HG03045 (cell line): ENCODE data around the gene SFR1.

Source experiments
- ATAC-seq: cut with Tn5 transposase; IDR thresholded peaks from one replicate; pipeline ENCODE4 v1.9.1; 2021; ENCODE audit warnings: mild to moderate bottlenecking, moderate library complexity; ENCODE audit not compliant: unreplicated experiment

SFR1 gene, protein sequence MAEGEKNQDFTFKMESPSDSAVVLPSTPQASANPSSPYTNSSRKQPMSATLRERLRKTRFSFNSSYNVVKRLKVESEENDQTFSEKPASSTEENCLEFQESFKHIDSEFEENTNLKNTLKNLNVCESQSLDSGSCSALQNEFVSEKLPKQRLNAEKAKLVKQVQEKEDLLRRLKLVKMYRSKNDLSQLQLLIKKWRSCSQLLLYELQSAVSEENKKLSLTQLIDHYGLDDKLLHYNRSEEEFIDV

DNA sequence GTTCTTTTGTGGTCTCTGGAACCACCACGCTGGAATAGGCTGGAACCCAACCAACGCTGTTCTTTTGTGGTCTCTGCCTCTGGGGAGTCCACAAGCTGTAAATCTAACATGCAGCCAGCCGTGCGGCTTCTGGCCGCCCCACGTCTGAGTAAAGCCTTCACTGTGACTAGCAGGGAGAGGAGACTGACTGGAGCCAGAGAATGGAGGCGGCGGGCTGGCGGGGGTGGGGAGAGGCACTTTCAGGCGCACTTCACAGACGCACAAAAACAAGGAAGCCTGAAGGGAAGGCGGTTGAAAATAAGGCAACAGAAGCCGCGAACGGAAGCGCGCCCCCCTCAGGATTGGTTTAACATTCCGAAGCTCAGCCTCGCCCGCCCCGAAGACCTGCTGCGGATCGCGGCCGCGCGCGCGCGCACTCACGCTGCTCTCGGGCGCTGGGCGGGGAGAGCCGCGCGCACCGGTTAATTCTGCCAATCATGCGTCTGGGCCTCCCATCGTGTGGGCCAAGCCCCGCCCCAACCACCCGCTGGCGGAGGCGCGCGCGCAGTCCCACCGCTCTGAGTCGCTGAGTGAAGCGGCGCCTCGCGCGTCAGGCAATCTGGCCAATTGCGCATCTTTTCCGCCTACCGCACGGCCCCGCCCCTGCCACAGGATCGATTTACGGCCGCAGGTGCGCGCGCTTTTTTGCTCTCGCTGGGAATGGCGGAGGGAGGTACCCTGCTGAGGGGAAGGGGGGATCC is at the start of gene SFR1:
Gene SFR1, plus strand, starts transcription at position 687 of the 740 bp plus-strand sequence. Its CDS starts 13 bp downstream, at position 700.
- ATAC-seq: peak; percentile 92

DNA sequence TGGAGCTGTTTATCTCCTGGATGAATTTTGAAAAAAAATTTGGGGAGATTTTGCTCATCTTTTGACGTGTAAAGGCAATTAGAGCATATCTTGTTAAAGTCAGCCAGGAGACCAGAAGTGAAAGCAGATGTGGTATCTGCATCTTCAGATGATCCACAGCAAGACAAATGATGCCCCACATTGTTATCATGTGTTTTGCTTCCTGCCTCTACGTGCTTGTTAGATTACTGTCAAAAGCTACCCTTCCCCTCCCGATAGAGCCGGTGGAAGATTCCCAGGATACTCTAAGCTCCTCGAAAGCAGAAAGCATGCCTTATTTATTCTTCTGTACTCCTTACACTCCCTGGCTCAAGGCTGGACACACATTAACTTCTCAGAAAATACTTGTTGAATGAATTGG is 49.2 kb upstream of the SFR1 start:
- no peak for ATAC-seq

DNA sequence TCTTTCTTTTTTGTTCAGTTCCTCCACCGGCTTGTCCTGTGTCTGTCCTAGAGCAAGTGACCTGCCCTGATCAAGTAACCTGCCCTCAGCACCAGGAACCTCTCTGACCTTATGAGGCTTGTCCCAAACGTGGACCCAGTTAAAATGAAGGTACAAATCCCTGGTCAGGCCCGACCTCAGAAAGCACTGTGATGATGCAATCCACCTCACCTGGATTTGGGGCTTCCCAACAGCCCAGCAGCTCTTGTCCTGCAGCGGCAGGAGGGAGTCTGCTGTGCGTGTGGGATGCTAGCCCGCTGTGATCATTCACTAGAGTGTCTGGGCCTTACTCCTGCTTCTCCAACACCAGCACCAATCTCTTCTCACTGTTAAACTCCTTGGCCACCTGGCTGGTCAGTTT is 47.5 kb upstream of the SFR1 start:
- ATAC-seq: no peak

DNA sequence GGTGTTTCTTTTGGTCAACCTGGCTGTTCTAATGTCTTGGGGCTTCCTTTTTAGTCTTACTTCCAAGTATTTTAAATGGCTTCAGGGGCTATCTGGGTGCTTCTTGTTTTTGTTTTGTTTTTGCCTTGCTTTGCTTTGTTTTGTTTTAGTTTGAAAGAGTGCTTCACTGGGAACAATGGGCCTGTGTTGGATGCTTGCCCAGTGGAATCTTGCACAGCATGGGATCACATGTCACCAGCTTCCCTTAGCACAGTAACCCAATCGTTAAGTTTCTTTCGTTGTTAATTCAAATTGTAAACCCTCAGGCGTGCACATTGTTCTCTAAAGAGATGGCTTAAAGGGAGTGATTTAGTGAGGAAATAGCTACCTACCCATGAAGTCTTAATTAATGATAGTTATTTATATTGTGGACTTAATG is 45.2 kb upstream of the SFR1 start:
- ATAC-seq: no peak

DNA sequence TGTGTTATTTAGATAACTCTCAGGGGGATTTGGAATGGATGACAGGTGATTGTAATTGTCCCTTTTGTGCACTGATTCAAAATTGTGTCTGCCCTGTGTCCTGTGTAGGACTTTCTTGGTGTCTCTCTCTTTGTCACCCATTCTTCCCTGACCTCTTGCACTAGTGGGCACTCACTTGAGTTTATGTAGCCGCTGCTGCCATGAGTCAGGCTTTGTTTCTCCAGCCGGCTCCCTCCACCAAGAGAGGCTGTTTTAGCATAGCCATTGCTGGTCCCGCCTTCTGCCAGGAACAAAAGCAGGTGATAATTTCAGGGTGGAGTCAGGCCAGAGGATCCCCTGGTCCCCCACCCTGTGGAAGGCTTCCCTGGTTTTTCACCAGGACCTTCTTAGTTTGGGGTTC is 44.7 kb upstream of the SFR1 start:
- ATAC-seq: no peak

DNA sequence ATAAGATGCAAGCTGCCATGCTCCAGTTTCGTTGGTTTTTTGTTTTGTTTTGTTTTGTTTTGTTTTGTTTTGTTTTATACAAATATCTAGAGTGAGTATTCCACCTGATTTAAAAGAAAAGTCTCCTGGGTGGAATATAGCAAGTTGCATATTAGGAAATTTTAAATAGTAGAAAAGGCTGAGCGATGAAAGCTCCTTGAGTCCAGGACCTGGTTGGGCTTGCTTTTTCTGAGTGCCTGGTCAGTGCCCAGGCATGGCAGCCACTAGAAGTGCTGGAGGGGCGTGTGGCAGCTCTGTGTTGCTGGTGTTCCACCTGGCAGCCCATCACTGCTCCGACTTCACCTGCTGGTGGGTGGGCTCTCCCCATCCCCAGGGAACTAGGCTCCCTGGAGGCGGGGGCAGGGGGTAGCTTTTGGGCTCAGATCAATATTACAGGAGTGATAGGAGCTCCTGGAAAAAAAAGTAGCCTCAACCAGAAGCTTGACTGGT is 44.3 kb upstream of the SFR1 start:
- no peak for ATAC-seq

DNA sequence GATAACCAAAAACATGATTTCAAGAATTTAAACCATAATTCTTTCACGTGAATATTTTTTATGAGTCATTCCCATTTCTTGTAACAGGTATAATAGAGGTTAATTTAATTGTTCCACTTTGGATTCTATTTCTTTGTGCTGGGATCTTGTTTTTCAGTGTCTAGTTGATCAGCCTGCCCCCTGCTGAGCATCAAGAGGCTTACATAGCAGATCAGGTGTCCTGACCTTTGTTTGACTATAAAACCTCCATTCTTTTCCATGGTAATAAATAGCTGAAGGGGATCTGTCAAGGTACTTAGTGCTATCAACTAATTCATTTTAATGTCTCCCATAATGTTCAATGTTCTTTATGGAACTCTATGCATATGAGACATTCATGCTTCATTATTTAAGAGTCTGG is 41.2 kb upstream of the SFR1 start:
- ATAC-seq: no peak

DNA sequence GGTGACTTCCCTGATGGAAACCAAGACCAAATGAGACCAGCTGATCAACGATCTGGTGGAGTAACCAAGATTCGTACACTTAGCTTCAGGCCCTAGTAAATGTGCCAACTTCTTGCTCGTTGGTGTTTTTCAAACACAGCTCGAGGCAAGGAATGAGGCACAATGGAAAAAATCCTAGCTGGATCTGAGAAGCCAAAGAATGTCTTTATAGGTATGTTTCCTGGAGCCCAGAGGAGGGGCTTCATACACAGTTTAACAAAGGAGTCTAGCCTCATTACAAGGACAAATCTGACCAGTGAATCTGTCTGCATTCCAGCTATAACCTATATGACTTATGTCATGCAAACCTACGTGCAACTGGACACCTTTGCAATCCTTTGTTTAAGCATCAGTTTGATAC is 40.0 kb upstream of the SFR1 start:
- no peak for ATAC-seq

DNA sequence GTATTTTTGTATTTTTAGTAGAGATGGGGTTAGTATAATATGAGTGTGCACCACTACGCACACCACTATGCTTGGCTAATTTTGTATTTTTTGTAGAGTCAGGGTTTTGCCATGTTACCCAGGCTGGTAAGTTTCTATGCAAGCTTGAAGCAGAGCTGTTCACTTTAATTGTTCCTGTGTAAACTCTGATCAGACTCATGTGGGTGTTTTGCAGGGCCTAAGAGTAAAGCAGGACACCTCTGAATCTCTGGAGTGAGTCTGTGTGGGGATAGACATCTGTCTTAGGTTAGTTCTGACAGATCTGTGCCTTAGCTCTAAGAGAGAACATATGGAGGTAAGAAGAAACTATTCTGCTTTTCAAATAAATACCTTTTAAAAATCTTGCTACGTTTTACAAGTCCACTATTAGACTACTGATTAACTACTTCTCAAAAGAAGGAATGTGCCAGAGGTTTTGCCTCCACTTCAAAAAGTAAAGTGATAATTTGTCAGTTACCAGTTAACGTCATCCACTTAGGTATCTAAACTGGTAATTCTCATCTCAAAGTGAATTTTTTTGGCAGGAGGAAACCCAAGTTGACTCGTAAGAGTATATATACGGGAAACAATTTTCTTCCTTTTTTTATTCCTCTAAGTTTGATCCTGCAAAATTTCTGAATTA is 37.4 kb upstream of the SFR1 start:
- no peak for ATAC-seq

DNA sequence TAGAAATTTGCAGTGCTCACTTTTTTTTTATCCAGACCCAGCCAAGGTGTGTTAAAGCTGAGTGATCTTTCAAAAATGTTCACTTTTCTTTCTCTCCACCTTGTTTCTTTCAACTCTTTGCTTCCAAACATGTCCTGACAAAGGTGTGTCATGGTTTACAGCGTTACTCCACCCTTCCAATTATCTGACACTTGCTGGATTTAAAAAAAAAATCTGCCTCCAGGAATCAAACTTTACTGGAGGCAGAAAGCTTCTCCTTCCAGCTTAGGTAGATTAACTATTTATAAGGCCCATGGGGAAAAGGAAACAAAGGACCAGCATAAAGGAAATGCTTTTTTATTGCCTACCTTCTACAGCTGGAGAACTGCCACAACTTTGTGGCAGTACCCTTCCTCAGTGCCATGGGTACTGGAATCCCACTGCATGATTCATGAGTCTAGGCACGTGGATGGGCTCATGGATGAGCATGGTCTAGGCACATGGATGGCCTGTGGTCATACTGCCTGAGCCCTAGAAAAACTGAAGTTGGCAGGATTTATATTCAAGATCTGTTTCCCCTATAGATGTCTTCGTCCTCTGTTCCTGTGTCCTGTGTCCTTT is 36.1 kb upstream of the SFR1 start, which contains the start of gene COL17A1:
Gene COL17A1, minus strand, starts transcription at position 80 of the 600 bp plus-strand sequence. CDS start 5,207 bp downstream, outside the sequence.
- no peak for ATAC-seq

DNA sequence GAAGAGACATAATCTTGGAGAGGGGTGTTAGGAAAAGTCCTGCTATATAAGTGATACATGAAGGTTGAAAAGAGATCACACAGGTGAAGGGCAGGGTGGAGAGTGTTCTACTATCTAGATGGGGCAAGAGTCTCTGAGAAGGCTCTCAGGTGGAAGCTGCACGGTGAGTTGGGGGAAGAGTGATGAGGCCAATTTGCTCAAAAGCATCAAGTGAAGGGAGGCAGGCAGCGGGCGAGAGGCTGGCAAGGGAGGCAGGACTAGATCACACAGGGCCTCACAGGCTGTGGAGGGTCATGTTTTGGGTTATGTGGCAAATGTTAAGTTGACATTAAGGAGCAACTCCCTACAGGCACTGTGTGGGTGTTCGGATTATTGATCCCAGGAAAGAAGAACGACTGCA is 33.7 kb upstream of the SFR1 start:
- ATAC-seq: no peak

DNA sequence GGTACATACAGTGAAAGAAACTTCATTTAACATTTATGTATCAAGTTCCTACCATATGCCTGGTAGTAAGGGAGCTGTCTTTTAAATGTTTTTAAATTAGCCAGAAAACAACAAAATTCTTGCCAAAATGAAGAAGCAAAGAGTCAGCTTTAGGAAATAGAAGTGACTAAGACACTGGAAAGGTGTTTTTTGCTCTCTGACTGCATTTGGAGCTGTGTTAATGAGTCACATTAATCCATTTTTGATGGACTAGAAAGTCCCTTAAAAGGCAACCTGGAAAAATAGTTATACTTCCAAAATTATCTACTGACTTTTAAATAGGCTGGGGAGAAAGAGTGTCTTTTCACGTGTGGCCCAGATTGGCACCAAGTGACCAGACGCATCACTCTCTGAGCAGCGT is 32.4 kb upstream of the SFR1 start:
- ATAC-seq: no peak

DNA sequence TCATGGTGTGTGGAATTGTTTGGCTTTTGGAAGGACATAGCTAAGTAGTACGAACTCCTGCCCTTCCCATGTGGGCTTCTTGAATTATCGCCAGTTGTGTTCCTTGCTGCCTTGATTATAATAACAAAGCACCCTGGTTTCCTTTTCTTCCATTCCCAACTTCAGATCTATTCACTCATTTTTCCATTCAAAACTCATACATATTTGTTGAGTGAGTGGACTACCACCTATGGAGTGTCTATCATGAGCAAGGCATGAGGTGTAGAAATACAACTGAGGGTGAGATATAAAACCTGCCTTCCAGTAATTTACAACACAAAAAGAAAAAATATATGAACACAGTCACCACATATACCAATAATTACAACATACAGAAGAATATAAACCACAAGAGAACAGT is 31.4 kb upstream of the SFR1 start:
- no peak for ATAC-seq

DNA sequence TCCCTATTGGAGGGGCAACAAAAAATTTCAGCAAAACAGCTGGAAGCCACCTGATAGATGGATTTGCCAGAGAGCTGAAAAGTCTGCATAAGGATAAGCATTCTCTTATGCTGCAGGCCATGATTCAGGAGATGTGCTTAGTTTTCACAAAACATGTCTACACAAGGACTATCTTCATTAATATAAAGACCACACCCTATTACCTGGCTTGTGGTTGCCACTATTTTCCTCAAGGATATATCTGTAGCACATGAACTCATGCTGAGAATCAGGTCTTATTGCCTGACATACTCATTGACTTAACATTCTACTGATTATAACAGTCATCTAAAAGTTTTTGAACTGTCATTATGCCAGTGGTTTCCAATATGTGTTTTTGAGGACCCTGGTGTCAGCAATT is 29.2 kb upstream of the SFR1 start:
- ATAC-seq: no peak

DNA sequence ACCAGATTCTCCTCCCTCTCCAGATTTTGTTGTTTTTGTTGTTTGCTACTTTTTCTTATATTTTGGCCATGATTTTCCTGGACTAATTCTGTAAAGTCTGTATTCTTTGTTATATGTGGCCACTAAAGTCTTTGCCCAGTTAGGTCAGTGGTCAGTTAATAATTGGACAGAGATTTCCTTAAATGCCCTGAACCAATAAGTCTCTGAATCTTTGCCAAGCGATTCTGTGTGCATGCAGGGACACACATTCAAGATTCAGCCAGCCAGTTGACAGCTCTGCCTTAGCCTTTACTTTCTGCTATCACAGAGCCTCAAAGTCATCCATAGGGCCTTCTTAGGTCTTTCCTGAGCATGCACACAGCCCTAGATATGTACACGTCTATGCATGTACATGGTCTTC is 25.3 kb upstream of the SFR1 start:
- no peak for ATAC-seq

DNA sequence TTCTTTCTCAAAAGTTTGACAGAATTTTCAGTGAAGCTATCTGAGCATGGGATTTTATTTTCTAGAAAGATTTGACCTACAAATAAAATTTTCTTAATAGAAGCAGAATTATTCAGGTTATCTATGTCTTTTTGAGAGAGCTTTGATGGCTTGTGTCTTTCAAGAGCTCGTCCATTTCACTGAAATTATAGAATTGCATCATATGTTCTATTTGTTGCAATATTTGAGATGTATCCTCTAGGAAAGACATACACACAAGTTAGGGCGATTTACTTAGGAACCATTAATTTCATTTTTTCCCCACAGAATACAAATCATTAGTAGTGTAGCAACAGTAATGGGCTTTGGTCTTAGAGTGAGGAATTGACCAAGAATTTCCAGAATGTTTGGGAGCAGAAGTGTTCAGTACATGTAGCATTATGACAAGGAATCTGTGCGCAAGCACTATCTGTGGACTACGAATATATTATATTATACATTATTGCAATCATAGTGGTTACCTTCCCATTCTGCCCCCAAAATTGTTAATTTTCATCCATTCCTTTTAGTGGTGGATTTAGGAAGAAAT is 23.5 kb upstream of the SFR1 start:
- no peak for ATAC-seq

DNA sequence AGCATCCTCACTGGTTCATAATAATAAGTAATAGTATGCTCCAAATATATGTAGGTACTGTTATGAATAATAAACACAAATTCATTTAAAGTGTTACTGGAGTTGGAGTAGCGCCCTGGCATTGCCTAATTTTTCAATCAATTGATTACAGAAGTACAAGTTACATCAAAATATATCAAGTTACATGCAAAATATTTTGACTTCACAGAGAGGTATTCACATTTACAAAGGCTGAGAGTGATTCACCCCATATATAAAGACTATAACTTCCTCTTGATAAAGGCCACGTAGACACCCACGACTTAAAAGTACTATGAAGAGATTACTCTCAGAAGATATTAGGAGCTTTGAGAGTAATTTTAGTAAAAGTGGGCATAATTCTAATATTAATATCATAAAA is 22.7 kb upstream of the SFR1 start:
- no peak for ATAC-seq

DNA sequence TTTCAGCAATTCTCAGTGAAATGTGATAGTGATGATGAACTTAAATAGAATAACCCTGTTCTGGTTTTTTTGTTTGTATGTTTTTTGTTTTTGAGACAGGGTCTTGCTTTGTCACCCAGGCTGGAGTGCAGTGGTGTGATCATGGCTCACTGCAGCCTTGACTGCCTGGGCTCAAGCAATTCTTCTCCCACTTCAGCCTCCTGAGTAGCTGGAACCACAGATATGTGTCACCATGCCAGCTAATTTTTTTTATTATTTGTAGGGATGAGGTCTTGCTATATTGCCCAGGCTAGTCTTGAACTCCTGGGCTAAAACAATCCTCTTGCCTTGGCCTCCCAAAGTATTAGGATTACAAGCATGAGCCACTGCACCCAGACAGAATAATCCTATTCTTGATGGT is 22.0 kb upstream of the SFR1 start:
- ATAC-seq: no peak

DNA sequence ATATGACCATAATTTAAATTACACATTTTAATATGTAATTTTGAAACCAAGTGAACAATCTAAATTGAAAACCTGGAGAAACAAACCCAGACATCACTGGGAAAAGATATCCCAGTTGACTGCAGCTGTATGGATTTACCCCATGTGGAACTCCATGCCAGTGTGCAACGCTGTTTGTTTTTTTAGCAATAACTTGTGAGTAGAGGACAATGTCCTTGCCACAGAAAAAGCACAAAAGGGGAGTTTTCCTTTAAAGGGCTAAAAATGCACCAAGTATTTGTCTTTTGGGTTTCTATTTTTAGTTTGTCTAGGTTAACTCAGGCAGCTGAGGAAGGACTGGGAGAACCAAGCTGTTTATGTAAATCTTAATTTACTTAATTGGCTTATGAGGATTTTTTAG is 21.2 kb upstream of the SFR1 start:
- ATAC-seq: no peak

DNA sequence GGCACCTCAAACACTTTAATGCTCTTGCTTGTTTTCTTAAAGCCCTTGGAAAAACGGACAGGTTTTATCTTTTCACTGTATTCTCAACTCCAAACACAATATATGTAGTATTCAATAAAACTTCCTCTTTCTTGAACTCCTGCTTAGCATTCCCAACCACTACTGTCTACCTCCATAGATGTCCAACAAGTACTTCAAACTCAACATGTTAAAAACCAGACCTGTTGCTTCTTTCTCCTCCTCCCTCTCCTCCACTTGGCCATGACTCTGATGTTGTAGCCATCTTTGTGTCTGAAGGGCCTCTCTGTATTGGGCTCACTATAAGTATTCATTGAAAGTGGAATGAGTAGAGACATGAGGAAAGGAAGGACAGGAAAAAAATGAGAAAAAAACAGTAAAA is 20.1 kb upstream of the SFR1 start:
- no peak for ATAC-seq

DNA sequence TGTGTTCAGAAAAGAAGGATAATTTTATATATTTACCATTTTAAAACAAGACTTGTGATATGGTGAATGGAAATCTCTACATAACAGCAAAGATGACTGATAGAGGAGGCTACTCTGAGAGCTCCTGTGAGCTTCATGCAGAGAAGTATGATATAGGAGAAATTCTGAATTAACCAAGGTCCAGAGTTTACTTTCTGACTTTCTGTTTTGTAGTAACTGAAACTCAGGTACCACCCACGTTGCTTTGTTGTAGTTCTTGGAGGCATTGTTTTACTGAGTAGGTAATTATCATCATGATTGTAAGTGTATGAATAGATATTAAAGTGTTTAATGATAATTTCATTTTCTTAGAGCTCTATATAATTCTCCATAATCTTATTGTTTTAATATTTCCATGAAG is 18.0 kb upstream of the SFR1 start:
- ATAC-seq: no peak
